GM03348 (cell line): ENCODE measurements around the gene MAP1LC3B2.
A peak's percentile ranks its signal among the peaks of the same experiment; 100 is the strongest.

Experiments used
- DNase-seq: peaks from one replicate; pipeline ENCODE4 v3.0.0; 2012; ENCODE audit warnings: low spot score

MAP1LC3B2 gene

GRCh38 chr12:116537101-116537904 lies 21.9 kb upstream of the MAP1LC3B2 start:
- no peak for DNase-seq

GRCh38 chr12:116538076-116538591 lies 21.0 kb upstream of the MAP1LC3B2 start:
- no peak for DNase-seq

GRCh38 chr12:116538682-116539305 lies 20.4 kb upstream of the MAP1LC3B2 start:
- no peak for DNase-seq

GRCh38 chr12:116539361-116539771 lies 19.8 kb upstream of the MAP1LC3B2 start:
- DNase-seq = no peak

- DNase-seq = peak; percentile 29
Observed at GRCh38 chr12:116539905-116540482, 19.2 kb upstream of the MAP1LC3B2 start.

GRCh38 chr12:116540622-116541152 lies 18.5 kb upstream of the MAP1LC3B2 start:
- no peak for DNase-seq

GRCh38 chr12:116541547-116542344 lies 17.4 kb upstream of the MAP1LC3B2 start:
- DNase-seq = no peak

- DNase-seq = no peak
Observed at GRCh38 chr12:116542345-116542956, 16.7 kb upstream of the MAP1LC3B2 start.

GRCh38 chr12:116544656-116545055 lies 14.5 kb upstream of the MAP1LC3B2 start:
- DNase-seq = no peak

GRCh38 chr12:116545144-116545543 lies 14.0 kb upstream of the MAP1LC3B2 start:
- no peak for DNase-seq

GRCh38 chr12:116545936-116546335 lies 13.2 kb upstream of the MAP1LC3B2 start:
- no peak for DNase-seq

- peak; percentile 30 for DNase-seq
Observed at GRCh38 chr12:116547955-116548501, 11.2 kb upstream of the MAP1LC3B2 start.

GRCh38 chr12:116549993-116550392 lies 9.2 kb upstream of the MAP1LC3B2 start:
- DNase-seq = no peak

- DNase-seq = no peak
Observed at GRCh38 chr12:116551151-116551550, 8.0 kb upstream of the MAP1LC3B2 start.

- DNase-seq = no peak
Observed at GRCh38 chr12:116551619-116551951, 7.6 kb upstream of the MAP1LC3B2 start.

GRCh38 chr12:116551952-116552772 lies 7.0 kb upstream of the MAP1LC3B2 start:
- DNase-seq = peak; percentile 42

- no peak for DNase-seq
Observed at GRCh38 chr12:116552773-116553373, 6.3 kb upstream of the MAP1LC3B2 start.

GRCh38 chr12:116556356-116556952 lies 2.7 kb upstream of the MAP1LC3B2 start:
- DNase-seq = no peak

- peak; percentile 32 for DNase-seq
Observed at GRCh38 chr12:116556964-116557698, 2.0 kb upstream of the MAP1LC3B2 start.
